RWPE2 (cell line): ENCODE data around the gene SMG5.
A peak's percentile ranks its signal among the peaks of the same experiment; 100 is the strongest.

Source experiments
- ATAC-seq: fragments of 200-7000 bp; cut with Tn5 transposase; 3 replicates; pipeline ENCODE4 v1.9.1; 2021; ENCODE audit warnings: low read depth
- DNase-seq: peaks from one replicate; pipeline ENCODE4 v3.0.0-alpha.2; 2020; ENCODE audit warnings: low spot score
- H3K27ac ChIP-seq: fragments of 450-650 bp; 2 replicates; pipeline ENCODE4 v1.5.1; 2017; ENCODE audit warnings: mild to moderate bottlenecking; ENCODE audit not compliant: poor library complexity, severe bottlenecking
- H3K27me3 ChIP-seq: fragments of 250-450 bp; sonication (Bioruptor Pico); 2 replicates; pipeline ENCODE4 v1.5.1; 2021; ENCODE audit warnings: mild to moderate bottlenecking, moderate library complexity; ENCODE audit not compliant: insufficient read depth, poor library complexity, severe bottlenecking
- H3K36me3 ChIP-seq: fragments of 250-450 bp; sonication (Bioruptor Pico); 2 replicates; pipeline ENCODE4 v1.5.1; 2020; ENCODE audit warnings: low read depth, mild to moderate bottlenecking, moderate library complexity
- H3K4me1 ChIP-seq: fragments of 250-450 bp; sonication (Bioruptor Pico); 2 replicates; pipeline ENCODE4 v1.5.1; 2021; ENCODE audit warnings: mild to moderate bottlenecking, moderate library complexity; ENCODE audit not compliant: insufficient read depth, poor library complexity, severe bottlenecking
- H3K4me3 ChIP-seq: fragments of 250-450 bp; sonication (Bioruptor Pico); 2 replicates; pipeline ENCODE4 v1.5.1; 2021; ENCODE audit warnings: mild to moderate bottlenecking, moderate library complexity; ENCODE audit not compliant: severe bottlenecking
- H3K9me3 ChIP-seq: fragments of 250-450 bp; sonication (Bioruptor Pico); 2 replicates; pipeline ENCODE4 v1.5.1; 2021; ENCODE audit warnings: mild to moderate bottlenecking, moderate library complexity; ENCODE audit not compliant: severe bottlenecking
- CTCF ChIP-seq: fragments of 450-650 bp; IDR thresholded peaks from one replicate; pipeline ENCODE4 v1.5.1; 2017; ENCODE audit warnings: mild to moderate bottlenecking, moderate library complexity; ENCODE audit not compliant: poor library complexity, severe bottlenecking

SMG5 gene

DNA sequence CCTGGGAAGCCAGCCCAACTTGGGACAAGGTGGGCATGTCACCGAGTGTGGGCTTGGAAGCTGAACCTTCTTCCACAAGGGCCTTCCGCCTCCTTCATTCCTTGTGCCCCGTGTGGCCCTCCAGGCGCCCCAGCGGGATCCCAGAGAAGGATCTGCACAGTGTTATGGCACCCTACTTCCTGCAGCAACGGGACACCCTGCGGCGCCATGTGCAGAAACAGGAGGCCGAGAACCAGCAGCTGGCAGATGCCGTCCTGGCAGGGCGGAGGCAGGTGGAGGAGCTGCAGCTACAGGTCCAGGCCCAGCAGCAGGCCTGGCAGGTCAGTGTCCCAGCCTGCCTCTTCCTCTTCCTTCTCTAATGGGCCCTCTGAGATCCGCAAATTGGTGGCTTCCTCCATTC lies 46.5 kb downstream of the SMG5 start:
- DNase-seq (no peak), ATAC-seq (no peak)
- Histone ChIP-seq H3K27ac (no peak overlapping the region), H3K4me3 (no peak overlapping the region), H3K9me3 (no peaks in the 10 kb centered on the region), H3K4me1 (no peaks in the 10 kb centered on the region), H3K36me3 (peaks cover 14% of the 10 kb centered on the region), H3K27me3 (no peaks in the 10 kb centered on the region)
- TF ChIP-seq CTCF = no peak

DNA sequence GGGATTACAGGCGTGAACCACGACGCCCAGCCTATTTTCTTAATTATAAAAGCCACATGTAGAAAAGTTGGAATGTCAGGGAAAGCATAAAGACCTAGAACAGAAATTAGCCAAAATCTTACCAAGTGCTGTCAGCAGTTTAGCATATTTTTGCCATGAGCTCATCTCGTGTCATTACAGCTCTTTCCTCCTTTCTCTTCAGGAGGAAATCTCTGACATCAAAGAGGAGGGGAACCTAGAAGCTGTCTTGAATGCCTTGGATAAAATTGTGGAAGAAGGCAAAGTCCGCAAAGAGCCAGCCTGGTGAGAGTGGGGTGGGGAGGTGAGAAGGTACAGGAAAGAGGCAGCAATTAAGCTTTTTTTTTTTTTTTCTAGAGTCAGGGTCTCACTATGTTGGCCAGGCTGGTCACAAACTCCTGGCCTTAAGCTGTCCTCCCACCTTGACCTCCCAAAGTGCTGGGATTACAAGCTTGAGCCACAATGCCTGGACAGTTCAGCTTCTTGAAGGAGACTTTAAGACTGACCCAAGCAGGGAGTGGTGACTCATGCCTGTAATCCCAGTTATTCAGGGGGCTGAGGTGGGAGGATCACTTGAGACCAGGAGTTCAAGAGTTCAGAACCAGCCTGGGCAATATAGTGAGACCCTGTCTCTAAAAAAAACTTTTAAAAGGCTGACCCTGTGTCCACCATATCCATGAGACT lies 49.0 kb downstream of the SMG5 start:
- Histone ChIP-seq H3K27ac (peak overlapping the region; percentile 19), H3K4me1 (no peaks in the 10 kb centered on the region), H3K4me3 (no peak overlapping the region), H3K36me3 (peaks cover 15% of the 10 kb centered on the region), H3K9me3 (no peaks in the 10 kb centered on the region), H3K27me3 (no peaks in the 10 kb centered on the region)
- DNase-seq (no peak), ATAC-seq (peak; percentile 38; the same call in 1 of the 3 replicates)
- TF ChIP-seq CTCF = no peak

DNA sequence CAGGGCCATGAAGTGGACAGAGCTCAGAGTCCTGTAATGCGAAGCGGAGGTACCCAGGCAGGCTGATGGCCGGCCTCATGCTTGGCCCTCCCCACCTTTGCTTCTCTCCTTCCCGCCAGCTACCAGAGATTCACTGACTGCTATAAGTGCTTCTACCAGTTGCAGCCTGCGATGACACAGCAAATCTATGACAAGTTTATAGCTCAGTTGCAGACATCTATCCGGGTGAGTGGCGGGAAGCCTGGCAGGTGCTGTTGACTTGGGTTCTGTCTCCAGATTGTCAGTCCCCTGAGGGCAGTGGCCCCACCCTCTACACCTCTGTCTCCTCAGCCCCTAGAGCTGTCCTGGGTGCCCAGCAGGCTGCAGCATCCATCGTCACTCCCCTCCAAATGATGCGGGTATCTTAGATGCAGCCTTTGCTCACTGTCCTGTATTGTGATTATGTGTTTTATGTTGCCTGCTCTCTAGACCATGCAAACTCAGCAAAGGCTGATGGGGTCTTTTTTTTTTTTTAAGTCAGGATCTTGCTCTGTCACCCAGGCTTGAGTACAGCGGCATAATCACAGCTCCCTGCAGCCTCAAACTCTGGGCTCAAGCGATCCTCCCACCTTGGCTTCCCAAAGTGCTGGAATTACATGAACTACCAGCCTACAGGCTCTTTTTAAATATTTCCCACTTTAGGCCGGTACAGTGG lies 50.3 kb downstream of the SMG5 start:
- Histone ChIP-seq H3K27ac (no peak overlapping the region), H3K4me1 (no peaks in the 10 kb centered on the region), H3K4me3 (no peak overlapping the region), H3K9me3 (no peaks in the 10 kb centered on the region), H3K27me3 (no peaks in the 10 kb centered on the region), H3K36me3 (peaks cover 19% of the 10 kb centered on the region)
- no peak for ATAC-seq
- no peak for TF ChIP-seq CTCF
- DNase-seq = no peak

GRCh38 chr1:156230473-156230837 lies 52.2 kb downstream of the SMG5 start:
- Histone ChIP-seq H3K27me3 (no peaks in the 10 kb centered on the region), H3K4me3 (no peak overlapping the region), H3K9me3 (no peaks in the 10 kb centered on the region), H3K27ac (no peak overlapping the region), H3K4me1 (no peaks in the 10 kb centered on the region), H3K36me3 (peaks cover 28% of the 10 kb centered on the region)
- no peak for DNase-seq
- no peak for TF ChIP-seq CTCF
- no peak for ATAC-seq

GRCh38 chr1:156229809-156230472 lies 52.7 kb downstream of the SMG5 start:
- no peaks in the 10 kb centered on the region for H3K4me1 ChIP-seq
- H3K9me3 ChIP-seq = no peaks in the 10 kb centered on the region
- ATAC-seq (no peak), DNase-seq (no peak)
- peaks cover 28% of the 10 kb centered on the region for H3K36me3 ChIP-seq
- no peaks in the 10 kb centered on the region for H3K27me3 ChIP-seq
- no peak overlapping the region for H3K27ac ChIP-seq
- no peak overlapping the region for H3K4me3 ChIP-seq
- TF ChIP-seq CTCF = no peak
